GM19324 (cell line): Measurements from ENCODE around the gene SLC2A6.

Experiments
- ATAC-seq: cut with Tn5 transposase; IDR thresholded peaks from one replicate; pipeline ENCODE4 v1.9.1; 2021; ENCODE audit warnings: mild to moderate bottlenecking, moderate library complexity; ENCODE audit not compliant: unreplicated experiment, low FRiP score

SLC2A6 gene

DNA sequence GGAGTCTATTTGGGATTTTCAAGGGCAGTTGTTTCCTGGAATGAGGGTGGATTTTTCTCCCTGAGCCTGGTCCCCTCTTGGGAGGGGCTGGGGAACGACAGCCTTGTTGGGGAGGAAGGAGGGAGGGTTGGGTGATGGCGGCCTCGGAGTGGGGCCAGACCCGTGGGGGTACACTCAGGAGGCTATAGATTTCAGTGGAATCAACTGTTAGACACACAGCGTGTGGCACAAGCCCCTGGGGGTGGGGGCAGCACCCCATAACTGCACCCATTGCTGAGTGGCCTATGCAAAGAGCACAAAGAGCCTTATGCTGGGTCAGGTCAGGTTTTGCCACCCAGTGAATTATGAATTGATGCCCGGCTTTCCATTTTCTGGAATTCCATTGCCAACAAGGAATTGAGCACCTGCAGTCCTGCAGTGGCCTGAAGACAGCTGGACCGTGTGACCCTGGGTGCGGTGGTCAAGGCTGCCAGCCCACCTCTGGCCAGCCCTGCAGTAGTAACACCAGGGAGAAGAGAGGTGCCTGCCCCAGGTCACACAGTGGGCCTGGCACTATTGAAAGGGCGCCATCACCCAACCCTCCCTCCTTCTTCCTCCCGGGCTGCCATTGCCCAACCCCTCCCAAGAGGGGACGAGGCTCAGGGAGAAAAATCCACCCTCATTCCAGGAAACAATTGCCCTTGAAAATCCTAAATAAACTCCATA, 37.5 kb upstream of the SLC2A6 start:
- ATAC-seq, result no peak

DNA sequence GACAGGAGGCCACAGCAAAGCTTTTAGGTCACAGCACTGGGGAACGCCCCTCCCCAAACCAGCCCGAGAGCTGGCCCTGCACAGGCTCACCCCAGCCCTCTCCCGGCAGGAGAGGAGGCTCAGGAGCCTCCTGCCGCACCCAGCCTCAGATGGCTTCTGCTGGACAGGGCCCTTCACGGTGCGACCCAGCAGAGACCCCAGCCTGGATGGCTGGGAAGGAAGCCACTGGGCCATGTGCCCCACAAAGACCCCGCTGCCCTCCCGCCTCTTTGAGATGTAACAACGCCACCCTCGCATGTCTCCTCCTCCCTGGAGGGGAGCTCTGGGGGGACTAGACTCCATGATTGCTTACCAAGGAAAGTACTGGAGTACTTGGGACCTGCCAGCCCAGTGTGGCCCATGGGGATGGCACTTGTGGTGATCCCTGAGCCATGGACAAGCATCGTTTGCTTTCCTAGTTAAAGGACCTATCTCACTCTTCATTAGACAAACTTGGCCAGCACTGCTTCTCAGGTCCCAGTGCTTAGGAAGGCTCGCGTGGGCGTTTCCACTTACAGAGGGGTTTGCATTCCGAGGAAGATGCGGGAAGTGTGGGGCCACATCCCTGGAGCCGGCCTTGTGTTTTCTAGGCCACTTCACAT, 36.8 kb upstream of the SLC2A6 start:
- ATAC-seq, result no peak

DNA sequence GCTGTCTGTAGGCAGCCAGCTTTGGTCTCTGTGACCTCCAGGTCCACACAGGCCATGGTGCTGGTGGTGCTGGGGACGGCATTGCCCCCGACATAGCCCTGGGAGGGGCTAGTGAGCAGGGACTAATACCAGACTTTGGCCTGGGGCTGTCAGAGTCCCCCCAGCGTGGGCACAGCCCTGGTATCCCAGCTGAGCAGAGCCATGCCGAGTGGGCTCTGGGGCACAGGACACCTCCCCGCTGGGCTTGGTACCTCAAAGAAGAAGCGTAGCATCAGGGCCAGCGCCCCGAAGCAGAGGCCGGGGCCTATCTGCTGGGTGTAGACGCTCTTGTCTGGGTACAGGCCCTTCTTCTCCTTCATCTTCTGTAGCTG, 36.3 kb upstream of the SLC2A6 start:
- no peak for ATAC-seq

DNA sequence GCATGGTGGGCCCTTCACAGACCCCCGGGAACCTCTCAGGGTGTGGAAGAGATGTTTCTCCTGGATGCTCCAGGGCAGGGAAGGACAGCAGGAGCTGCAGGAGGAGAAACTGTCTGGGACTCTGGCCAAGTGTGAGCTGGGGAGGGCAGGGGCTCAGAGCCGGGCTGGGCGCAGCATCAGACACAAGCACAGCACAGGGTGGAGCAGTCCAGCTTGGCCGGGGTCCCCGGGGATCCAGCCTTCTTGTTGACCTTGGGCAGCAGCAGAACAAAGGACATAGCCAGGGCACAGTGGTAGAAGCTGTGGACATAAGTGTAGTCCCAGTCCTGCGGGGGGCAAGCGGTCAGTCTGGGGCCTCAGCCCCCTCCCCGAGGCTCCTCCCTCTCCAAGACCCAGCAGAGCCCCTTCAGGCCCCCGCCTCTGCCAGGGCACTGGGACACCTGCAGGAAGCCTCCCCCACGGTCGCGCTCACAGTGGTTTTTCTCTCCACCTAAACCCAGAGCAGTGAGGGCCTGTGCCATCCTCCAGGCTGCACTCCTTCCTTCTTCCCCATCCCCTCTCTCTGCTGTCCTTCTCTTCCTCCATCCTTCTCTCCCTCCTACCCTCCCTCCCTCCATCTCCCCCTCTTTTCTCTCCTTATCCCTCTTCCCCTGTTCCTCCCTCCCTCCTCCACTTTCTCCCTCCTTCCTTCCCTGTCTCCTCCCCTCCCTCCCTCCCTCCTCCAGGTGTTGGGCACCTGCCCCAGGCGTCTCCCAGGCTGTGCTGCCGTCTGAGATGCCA, 35.8 kb upstream of the SLC2A6 start:
- no peak for ATAC-seq

DNA sequence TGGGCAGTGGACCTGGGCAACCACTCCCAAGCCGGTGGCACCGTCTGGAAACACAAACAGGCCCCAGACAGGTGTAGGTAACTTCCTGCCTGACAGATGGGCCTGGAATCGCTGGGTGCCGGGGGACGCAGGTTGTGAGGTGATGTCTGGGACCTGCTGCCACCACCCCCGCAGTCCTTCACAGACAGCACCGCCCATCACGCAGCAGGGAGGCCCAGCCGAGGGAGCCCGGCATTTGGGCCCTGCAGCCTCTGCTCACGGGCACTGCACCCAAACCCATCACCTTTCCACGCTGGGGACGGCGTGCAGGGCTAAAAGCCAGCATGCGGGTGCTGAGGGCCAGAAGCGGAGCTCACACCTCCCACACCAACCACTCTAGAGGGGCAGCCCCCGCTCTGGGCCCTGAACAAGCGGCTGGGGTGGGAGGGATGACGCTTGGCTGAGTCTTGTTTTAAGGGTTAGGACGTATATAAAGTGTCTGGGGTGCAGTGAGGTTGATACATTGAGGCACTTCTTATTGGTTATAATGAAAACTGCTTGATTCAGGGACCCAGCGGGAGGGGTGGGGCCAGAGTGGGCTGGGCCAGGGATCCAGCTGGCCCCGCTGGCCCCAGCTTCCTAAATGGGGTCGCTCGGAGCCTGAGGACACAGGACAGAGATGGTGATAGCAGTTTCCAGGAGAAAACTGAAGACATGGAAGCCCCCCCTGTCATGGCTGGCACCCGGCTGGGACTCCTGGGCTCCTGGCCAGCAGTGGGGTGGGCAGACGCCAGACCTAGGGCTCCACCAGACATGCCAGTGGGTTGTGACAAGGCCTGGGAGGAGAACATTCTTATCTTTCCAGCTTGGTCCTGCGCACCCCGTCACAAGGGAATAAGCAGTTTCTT, 34.6 kb upstream of the SLC2A6 start:
- ATAC-seq, result no peak

DNA sequence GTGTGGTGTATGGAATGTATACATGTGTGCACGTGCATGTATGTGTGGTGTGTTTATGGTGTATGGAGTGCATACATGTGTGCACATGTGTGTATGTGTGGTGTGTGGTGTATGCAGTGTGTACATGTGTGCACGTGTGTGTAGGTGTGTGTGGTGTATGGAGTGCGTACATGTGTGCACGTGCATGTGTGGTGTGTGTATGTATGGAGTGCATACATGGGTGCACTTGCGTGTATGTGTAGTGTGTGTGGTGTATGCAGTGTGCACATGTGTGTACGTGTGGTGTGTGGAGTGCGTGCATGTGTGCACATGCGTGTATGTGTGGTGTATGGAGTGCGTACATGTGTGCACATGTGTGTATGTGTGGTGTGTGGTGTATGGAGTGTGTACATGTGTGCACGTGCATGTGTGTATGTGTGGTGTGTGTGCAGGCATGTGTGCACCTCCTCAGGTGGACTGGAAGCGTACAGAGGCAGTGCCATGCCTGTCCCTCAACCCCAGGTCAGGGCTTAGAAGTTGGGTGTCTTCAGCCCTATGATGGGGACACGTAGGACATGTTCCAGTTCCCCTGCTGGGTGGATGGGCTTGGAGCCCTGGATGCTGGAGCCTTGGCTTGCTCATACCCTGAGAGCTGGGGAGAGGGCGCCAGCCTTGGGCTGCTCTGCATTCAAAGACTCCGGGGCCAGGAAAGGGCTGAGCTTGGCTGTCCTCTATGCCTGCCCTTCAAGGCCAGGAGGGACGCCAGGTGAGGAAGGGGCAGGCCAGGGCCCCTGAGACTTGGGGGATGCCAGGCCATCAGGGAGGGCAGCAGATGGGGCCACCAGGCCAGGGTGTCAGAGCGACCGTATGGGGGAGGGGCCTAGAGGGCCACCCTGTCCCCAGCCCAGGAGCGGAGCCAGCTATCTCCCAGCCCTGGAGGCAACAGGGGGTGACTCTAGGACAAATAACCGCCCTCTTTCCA, 33.6 kb upstream of the SLC2A6 start:
- no peak for ATAC-seq

DNA sequence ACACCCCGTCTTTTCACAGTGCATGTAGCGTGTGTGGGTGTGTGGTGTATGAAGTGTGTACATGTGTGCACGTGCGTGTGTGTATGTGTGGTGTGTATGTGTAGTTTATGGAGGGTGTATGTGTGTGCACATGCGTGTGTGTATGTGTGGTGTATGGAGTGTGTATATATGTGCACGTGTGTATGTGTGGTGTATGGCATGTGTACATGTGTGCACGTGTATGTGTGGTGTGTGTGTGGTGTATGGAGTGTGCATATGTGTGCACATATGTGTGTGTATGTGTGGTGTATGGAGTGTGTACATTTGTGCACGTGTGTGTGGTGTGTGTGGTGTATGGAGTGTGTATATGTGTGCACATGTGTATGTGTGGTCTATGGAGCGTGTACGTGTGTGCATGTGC, 32.7 kb upstream of the SLC2A6 start:
- ATAC-seq, result no peak

DNA sequence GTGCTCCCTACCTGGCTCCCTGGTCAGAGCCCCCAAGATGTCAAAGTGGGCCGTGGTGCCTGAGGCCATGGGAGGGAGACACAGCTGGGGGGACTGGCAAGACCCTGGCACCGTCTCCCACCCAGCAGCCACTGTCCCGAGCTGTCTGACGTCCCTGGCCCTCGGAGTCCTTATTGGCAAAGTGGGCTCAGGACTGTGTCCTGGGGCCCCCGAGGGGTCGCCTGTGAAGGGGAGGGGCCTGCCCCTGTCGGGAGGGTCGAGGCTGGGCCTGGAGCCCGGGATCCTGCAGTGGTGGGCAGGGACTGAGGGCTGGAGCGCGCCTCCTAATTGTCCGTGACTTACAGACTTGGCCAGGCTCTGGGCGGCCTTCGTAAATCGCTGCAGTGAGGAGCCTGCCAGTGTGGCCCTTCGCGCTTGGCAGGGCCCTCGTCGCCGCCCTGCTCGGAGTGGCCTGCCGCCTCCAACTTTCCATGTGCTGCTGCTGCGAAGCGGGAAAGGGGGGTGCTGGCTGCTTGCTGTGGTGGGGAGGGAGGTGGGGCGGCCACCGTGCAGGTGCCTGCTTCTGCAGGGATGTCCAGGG, 32.1 kb upstream of the SLC2A6 start:
- no peak for ATAC-seq

DNA sequence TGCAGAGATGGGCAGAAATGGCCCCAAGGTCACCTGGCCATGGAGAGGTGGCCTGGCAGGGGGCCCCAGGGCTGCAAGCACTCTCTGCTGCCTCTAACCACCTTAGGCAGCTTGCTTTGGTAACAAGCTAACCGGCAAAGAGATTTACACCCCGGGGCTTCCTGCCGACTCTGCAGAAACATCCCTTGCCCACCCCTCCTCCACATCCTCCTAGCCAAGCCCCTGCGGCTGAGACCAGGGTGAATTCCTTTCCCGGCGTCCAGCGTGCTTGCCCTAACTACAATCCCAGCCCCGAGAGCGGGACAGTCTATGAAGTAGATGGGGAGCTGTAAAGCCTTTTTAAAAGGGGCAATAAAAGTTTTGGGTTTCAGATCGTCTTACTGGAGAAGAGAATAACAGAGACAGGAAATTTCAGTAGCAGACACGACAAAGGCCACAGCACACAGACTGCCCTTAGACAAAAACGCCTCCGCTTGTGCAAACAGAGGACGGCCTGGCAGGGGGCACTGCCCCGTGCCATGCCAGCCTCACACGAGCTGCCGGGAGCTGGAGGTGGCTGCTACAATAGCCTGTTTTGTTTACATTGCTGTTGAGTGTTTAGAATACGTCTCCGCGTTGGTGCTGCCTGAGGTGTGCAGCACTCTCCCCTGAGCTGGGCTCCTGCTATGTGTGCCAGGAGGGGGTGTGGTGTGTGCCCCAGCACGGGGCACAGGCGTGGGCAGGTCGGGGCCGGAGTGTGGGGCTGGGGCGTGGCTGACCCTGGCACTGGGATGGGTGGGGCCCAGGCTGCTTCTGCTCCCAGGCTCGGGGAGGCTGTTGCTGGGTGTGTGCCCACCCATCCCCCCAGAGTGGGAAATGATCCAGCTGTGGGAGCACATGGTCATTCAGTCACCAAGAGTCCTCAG, 30.5 kb upstream of the SLC2A6 start:
- ATAC-seq, result no peak

DNA sequence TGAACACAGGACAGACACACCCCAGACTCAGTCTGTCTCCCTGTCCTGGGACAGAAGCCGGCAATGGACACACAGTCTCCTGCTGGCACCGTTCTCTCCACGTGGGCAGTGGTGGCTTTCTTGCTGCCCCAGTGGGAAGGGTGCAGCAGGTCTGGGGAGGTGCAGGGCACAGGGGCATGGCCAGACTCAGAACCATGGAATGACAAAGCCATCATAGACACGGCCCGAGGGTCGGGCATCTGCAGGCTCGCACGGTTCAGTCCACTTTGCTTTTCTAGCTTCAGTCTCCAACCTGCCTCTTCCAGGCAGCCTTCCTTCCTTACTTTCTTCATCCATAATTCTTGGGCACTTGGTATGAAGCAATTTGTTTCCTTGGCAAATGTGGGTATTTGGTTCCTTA, 29.1 kb upstream of the SLC2A6 start:
- no peak for ATAC-seq

DNA sequence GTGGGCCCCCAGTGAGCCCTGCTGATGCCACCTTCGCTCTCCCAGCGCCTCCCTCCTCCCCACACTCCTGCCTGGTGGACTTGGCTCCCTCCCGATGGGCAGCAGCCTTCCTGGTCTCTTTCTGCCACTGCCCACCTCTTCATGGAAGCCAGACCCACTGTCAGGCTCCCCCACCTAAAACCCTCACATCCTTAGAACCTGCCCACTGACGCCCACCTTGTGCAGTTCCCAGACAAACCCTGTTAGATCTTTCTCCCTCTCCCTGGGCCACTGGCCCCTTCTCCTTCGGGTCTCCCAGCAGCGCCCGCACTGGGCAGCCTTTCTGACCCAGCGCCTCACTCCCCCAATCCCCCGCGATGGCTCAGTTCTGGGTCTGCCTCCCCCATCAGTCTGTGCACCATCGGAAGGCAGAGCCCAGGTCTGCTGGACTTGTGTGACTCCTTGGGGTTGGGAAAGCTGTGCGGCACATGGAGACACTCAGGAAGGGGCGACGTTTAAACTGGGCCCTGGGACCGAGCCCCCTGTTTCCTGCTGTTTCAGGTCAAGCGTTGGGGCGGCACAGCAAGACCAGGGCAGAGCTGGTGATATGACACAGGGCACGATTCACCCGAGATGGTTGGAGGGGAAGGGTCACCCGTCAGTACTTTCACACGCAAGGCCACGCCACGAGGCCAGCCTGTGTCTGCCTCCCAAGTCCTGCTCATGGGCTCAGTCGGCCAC, 28.5 kb upstream of the SLC2A6 start:
- ATAC-seq, result no peak

DNA sequence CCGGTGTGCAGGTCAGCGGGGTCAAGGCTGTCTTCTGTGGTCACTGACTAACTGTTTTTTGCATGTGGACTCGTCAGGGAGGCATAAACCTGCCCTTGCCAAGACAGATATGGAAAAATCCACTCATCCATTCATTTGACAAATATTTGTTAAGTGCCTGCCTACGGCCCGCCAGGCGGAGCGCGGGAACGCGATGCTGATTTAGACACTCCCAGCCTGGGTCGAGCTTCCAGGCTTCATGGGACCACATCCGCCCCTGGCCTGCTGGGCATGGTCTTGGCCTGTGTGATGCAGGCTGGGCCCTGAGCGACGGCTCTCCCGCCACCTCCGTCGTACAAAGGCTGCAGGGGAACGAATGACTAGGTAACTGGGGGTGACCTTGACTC, 27.7 kb upstream of the SLC2A6 start:
- no peak for ATAC-seq

DNA sequence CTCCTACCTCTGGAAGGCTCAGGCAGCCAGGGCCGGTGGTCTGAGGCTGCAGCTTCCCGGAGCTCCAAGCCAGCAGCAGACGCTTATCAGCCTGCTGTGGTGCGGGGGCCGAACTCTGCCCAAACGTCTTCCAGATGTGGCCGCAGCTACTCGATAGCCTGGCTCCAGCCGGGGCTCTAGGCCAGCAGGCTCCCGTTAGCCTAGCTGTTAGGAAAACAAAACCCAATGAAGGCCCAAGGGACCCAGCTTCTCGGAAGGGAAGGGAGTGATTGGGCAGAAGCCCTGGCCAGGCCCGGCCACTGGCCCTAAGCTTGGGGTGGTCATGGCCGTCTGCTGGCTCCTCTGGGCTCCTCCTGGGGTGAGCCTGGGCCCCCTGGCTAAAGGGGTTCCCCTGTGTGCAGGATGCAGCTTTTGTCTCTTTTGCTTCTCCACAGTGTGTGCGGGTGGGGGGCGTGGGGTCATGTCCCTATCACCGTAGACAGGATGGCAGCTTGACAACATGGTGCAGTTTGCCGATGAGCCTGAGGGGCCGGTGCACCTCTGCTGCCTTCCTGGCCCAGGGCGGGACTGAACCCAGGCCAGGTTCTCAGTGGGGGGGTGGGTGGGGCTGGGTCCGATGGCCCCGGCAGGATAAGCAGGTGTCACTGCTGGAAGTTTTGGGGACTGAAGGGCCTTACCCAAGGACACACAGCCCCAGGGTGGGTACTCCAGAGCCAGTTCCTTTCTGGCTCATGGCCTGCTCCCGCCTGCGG, 27.2 kb upstream of the SLC2A6 start:
- ATAC-seq, result no peak

DNA sequence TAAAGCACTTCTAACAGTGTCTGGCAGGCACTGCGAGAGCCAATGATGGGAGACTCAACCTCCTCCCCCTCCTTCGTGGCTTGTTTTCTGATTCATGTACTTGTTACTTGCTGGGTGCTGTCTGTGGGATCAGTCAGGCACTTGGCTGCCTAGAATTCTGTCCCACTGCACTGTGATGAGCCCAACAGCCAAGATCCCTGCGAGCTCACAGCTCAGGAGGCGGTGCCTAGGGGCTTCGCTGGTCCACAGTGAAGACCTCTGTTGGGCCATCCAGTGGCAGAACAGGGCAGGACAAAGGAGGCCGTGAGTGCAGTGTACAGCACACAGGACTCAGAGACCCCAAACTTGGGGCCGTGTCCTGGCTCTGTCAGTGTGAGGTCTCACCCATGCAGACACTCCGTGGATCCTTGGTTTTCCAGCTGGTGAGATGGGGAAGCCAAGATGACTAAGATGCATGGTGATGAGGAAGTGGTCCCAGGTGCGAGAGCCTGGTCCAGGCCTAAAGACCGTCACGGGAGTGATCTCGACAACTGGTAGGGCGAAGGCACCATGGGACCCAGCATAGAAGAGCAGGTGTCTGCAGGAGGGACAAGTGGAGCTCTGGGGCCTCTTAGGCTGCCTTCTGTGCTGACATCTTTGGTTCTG, 26.4 kb upstream of the SLC2A6 start:
- no peak for ATAC-seq

DNA sequence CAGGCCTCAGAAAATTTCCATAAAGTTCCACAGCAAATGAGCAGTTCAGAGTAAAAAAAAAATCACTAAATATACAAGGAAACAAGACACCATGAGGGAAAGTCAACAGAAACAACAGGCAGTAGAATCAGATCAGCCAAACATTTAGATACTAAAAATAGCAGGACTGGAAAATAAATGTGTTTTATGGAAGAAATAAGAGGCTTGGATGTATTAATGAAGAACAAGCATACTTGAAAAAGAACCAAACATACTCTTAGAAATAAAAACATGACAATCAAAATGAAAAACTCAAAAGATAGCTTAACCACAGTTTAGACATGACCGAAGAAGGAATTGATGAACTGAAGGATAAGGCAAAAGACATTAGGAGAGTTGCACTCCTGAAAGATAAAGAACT, 23.2 kb upstream of the SLC2A6 start:
- no peak for ATAC-seq

DNA sequence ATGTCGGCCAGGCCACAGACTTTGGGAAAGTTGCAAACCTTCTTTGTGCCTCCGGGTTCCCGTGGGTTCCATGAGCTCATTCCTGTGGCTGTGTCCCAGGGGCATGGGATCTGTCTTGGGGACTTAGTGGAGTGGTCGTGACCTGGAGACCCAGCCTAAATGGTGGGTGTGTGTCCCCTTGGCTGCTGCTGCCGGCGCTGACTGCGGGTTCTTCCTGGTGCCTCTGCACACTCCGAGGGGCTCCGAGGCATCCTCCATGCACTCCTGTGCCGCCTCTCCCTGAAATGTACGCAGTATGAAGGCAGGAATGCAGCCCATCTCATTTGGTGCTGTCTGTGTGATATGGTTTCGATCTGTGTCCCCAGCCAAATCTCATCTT, 21.0 kb upstream of the SLC2A6 start:
- ATAC-seq, result no peak
